ENCODE measurements around the gene GRID1.

The GRID1 gene

GRCh38 chr10:86373828-86374227 lies 7.2 kb upstream of the GRID1 start:
- DNase-seq = no peak
- in situ Hi-C loops (cut with MboI; ENCODE audit: low pct_unique_long_range_greater_than_20kb, low sequenced_read_pairs) = loop anchor here (10.0 to 25.0 kb wide), 2 partner anchors 269 to 587 kb away; no protein-coding TSS in a partner anchor

- in situ Hi-C loops (cut with MboI; ENCODE audit: low pct_unique_long_range_greater_than_20kb, low sequenced_read_pairs) = loop anchor here (10.0 to 25.0 kb wide), 2 partner anchors 268 to 586 kb away; no protein-coding TSS in a partner anchor
- no peak for DNase-seq
Observed at GRCh38 chr10:86373251-86373650, 6.7 kb upstream of the GRID1 start.

GRCh38 chr10:86372784-86373239 lies 6.2 kb upstream of the GRID1 start:
- no peak for DNase-seq
- in situ Hi-C loops (cut with MboI; ENCODE audit: low pct_unique_long_range_greater_than_20kb, low sequenced_read_pairs) = loop anchor here (10.0 to 25.0 kb wide), 2 partner anchors 268 to 586 kb away; no protein-coding TSS in a partner anchor

- no peak for DNase-seq
- in situ Hi-C loops (cut with MboI; ENCODE audit: low pct_unique_long_range_greater_than_20kb, low sequenced_read_pairs) = loop anchor here (10.0 to 25.0 kb wide), 2 partner anchors 267 to 585 kb away; no protein-coding TSS in a partner anchor
Observed at GRCh38 chr10:86372119-86372783, 5.7 kb upstream of the GRID1 start.

GRCh38 chr10:86371691-86372090 lies 5.1 kb upstream of the GRID1 start:
- in situ Hi-C loops (cut with MboI; ENCODE audit: low pct_unique_long_range_greater_than_20kb, low sequenced_read_pairs) = loop anchor here (10.0 to 25.0 kb wide), 2 partner anchors 267 to 584 kb away; no protein-coding TSS in a partner anchor
- DNase-seq = no peak

- no peak for DNase-seq
- in situ Hi-C loops (cut with MboI; ENCODE audit: low pct_unique_long_range_greater_than_20kb, low sequenced_read_pairs) = loop anchor here (10.0 to 25.0 kb wide), 2 partner anchors 266 to 584 kb away; no protein-coding TSS in a partner anchor
Observed at GRCh38 chr10:86371116-86371515, 4.5 kb upstream of the GRID1 start.

GRCh38 chr10:86370006-86370585 lies 3.5 kb upstream of the GRID1 start:
- in situ Hi-C loops (cut with MboI; ENCODE audit: low pct_unique_long_range_greater_than_20kb, low sequenced_read_pairs) = loop anchor here (10.0 to 25.0 kb wide), 2 partner anchors 265 to 583 kb away; no protein-coding TSS in a partner anchor
- DNase-seq = no peak

GRCh38 chr10:86368987-86369386 lies 2.4 kb upstream of the GRID1 start:
- in situ Hi-C loops (cut with MboI; ENCODE audit: low pct_unique_long_range_greater_than_20kb, low sequenced_read_pairs) = loop anchor here (25.0 kb wide), 1 partner anchor 582 kb away; no protein-coding TSS in a partner anchor
- no peak for DNase-seq

- in situ Hi-C loops (cut with MboI; ENCODE audit: low pct_unique_long_range_greater_than_20kb, low sequenced_read_pairs) = loop anchor here (25.0 kb wide), 1 partner anchor 581 kb away; no protein-coding TSS in a partner anchor
- DNase-seq = no peak
Observed at GRCh38 chr10:86368046-86368445, 1.5 kb upstream of the GRID1 start.

- DNase-seq = no peak
- in situ Hi-C loops (cut with MboI; ENCODE audit: low pct_unique_long_range_greater_than_20kb, low sequenced_read_pairs) = loop anchor here (25.0 kb wide), 1 partner anchor 580 kb away; no protein-coding TSS in a partner anchor
Observed at GRCh38 chr10:86367152-86367951, 757 bp upstream of the GRID1 start.

- no peak for DNase-seq
- in situ Hi-C loops (cut with MboI; ENCODE audit: low pct_unique_long_range_greater_than_20kb, low sequenced_read_pairs) = loop anchor here (25.0 kb wide), 1 partner anchor 580 kb away; no protein-coding TSS in a partner anchor
Observed at GRCh38 chr10:86366902-86367151, 232 bp upstream of the GRID1 start.

GRCh38 chr10:86365346-86366032 lies 1.1 kb downstream of the GRID1 start:
- in situ Hi-C loops (cut with MboI; ENCODE audit: low pct_unique_long_range_greater_than_20kb, low sequenced_read_pairs) = loop anchor here (25.0 kb wide), 1 partner anchor 578 kb away; no protein-coding TSS in a partner anchor

GRCh38 chr10:86364491-86365345 lies 1.9 kb downstream of the GRID1 start:
- in situ Hi-C loops (cut with MboI; ENCODE audit: low pct_unique_long_range_greater_than_20kb, low sequenced_read_pairs) = loop anchor here (25.0 kb wide), 1 partner anchor 577 kb away; no protein-coding TSS in a partner anchor
- DNase-seq = peak; percentile 29

More at GRCh38 chr10:86365346-86366032, 1.1 kb downstream of the GRID1 start:
- DNase-seq = peak; percentile 12

- DNase-seq = no peak
- in situ Hi-C loops (cut with MboI; ENCODE audit: low pct_unique_long_range_greater_than_20kb, low sequenced_read_pairs) = loop anchor here (25.0 kb wide), 1 partner anchor 577 kb away; no protein-coding TSS in a partner anchor
Observed at GRCh38 chr10:86363833-86364490, 2.6 kb downstream of the GRID1 start.

- DNase-seq = peak; percentile 38
- in situ Hi-C loops (cut with MboI; ENCODE audit: low pct_unique_long_range_greater_than_20kb, low sequenced_read_pairs) = loop anchor here (25.0 kb wide), 1 partner anchor 576 kb away; no protein-coding TSS in a partner anchor
Observed at GRCh38 chr10:86363184-86363832, 3.3 kb downstream of the GRID1 start.

GRCh38 chr10:86362586-86363183 lies 3.9 kb downstream of the GRID1 start:
- in situ Hi-C loops (cut with MboI; ENCODE audit: low pct_unique_long_range_greater_than_20kb, low sequenced_read_pairs) = loop anchor here (25.0 kb wide), 1 partner anchor 575 kb away; no protein-coding TSS in a partner anchor
- no peak for DNase-seq
